Sigmoid colon (tissue), 3 donors: Measurements from ENCODE around the gene PLEKHG5.

Source experiments
- POLR2A ChIP-seq, 2 donors: fragments of 450-650 bp; IDR thresholded peaks; one replicate each; pipeline ENCODE4 v1.6.1; 2016; ENCODE audit warnings: antibody characterized with exemption in 2 of 2, mild to moderate bottlenecking in 2 of 2, moderate library complexity in 2 of 2
- TF ChIP-seq, protein P1 (sequence below), 4 experiments: fragments of 450-650 bp in 3 of 4; fragments of 200-600 bp in 1 of 4; IDR thresholded peaks; one replicate each; pipeline ENCODE4 v1.5.1; 2016 to 2019; ENCODE audit warnings: antibody characterized with exemption in 4 of 4, mild to moderate bottlenecking in 3 of 4, moderate library complexity in 2 of 4

DNA sequence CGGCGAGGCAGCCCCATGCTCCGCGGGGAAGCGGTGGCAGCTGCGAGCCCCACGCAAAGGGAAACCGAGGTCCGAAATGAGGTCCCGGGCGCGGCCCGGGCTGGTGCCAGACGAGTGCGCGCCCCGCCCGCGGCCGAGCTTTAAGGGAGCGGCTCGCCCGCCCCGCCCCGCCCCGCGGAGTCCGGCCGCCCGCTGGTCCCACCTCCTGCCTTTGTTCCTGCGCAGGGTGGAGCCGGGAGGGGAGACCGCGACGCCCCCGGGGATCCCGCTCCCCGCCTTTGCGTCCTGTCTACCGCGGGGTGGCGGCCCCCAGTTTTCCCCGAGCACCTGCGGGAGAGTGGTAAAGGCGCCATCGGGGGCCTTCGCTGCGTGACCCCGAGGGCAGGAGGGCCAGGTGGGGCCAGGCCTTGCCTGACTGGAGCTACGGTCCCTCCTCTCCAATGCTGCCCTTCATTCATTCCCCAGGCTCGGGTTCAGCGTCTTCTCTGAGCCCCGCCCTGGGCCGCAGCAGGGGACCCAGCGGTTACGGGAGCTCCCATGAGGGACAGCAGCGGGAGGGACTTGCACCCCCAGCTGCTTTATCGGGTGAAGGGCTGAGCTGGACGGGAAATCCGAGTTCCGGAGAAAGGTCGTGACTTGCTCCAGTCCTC is 71.5 kb downstream of the PLEKHG5 start, which contains the start of gene HES2:
- no peak for TF ChIP-seq POLR2A (IDR thresholded peaks at IDR 0.05)
- TF ChIP-seq, protein P1, sequence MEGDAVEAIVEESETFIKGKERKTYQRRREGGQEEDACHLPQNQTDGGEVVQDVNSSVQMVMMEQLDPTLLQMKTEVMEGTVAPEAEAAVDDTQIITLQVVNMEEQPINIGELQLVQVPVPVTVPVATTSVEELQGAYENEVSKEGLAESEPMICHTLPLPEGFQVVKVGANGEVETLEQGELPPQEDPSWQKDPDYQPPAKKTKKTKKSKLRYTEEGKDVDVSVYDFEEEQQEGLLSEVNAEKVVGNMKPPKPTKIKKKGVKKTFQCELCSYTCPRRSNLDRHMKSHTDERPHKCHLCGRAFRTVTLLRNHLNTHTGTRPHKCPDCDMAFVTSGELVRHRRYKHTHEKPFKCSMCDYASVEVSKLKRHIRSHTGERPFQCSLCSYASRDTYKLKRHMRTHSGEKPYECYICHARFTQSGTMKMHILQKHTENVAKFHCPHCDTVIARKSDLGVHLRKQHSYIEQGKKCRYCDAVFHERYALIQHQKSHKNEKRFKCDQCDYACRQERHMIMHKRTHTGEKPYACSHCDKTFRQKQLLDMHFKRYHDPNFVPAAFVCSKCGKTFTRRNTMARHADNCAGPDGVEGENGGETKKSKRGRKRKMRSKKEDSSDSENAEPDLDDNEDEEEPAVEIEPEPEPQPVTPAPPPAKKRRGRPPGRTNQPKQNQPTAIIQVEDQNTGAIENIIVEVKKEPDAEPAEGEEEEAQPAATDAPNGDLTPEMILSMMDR (IDR thresholded peaks at IDR 0.05), result no peak
